ENCODE results near the gene CTNNBL1. TPM values are rescaled to one million over a fixed set of nuclear protein-coding genes. Genes with fewer than 3 reads are reported as not detected.

Gene CTNNBL1
- total RNA-seq, 1 experiment from 2014 or later, result 203 TPM

DNA sequence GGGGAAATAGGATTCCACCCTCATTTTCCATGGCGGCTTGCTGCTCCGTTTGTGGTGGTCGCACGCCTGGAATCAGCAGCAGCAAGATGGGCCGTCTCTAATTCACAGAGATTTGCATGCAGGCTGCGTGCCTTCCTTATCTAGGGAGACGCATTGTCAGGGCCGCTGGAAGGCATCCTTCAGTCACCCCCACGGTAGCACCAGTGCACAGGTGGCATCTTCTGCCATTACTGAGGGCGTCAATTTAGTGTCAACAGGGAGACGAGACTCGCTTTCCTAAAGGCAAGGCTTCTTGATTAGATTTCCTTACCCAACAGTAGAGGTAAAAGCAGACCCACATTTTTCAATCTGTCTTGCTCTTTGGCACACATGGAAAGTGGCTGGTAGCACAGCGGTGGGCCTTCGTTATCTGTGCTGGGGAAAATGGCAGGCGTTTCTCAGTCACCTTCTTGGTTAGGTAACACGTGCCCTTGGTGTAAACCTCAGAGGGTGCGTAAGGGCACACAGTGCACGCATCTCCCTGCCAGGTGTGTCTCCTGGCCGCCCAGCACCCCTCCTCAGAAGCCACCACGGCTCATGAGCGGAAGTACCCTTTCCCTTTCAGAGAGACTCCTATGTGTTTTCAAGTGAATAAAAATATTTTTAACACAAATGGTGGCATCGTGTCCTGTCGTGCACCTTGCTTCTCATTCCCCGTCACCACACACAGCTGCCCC lies 181.8 kb downstream of the CTNNBL1 start:
- H3K4me1 ChIP-seq, result no peaks in the 10 kb centered on the region
- intact Hi-C loops (cut with micrococcal nuclease; ENCODE audit: unreplicated experiment), result no loop called here
- H3K27me3 ChIP-seq (replicated peaks; ENCODE audit: control insufficient read depth, insufficient read depth, low read length), result no peaks in the 10 kb centered on the region
- no peak overlapping the region for H3K4me3 ChIP-seq (ENCODE audit: low read depth, low read length)
- H3K9me3 Mint-ChIP-seq (ENCODE audit: unreplicated experiment), result no peaks in the 10 kb centered on the region
- H3K4me3 Mint-ChIP-seq (ENCODE audit: unreplicated experiment), result no peak overlapping the region
- no peaks in the 10 kb centered on the region for H3K4me1 Mint-ChIP-seq (ENCODE audit: low read depth, unreplicated experiment)
- H3K36me3 Mint-ChIP-seq (ENCODE audit: insufficient read depth, unreplicated experiment), result peaks cover 13% of the 10 kb centered on the region
- TF ChIP-seq, protein P1, sequence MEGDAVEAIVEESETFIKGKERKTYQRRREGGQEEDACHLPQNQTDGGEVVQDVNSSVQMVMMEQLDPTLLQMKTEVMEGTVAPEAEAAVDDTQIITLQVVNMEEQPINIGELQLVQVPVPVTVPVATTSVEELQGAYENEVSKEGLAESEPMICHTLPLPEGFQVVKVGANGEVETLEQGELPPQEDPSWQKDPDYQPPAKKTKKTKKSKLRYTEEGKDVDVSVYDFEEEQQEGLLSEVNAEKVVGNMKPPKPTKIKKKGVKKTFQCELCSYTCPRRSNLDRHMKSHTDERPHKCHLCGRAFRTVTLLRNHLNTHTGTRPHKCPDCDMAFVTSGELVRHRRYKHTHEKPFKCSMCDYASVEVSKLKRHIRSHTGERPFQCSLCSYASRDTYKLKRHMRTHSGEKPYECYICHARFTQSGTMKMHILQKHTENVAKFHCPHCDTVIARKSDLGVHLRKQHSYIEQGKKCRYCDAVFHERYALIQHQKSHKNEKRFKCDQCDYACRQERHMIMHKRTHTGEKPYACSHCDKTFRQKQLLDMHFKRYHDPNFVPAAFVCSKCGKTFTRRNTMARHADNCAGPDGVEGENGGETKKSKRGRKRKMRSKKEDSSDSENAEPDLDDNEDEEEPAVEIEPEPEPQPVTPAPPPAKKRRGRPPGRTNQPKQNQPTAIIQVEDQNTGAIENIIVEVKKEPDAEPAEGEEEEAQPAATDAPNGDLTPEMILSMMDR (IDR thresholded peaks at IDR 0.05; ENCODE audit: insufficient read depth in 1 of 2, low read depth in 1 of 2, low read length in 1 of 2, severe bottlenecking in 1 of 2, unreplicated experiment in 1 of 2), result no peak
- no peak for DNase-seq
- no peaks in the 10 kb centered on the region for H3K9me3 ChIP-seq
- H3K27me3 Mint-ChIP-seq (ENCODE audit: insufficient read depth, unreplicated experiment), result no peaks in the 10 kb centered on the region
- H3K36me3 ChIP-seq (ENCODE audit: control insufficient read depth, insufficient read depth, low read length), result peaks cover 7% of the 10 kb centered on the region; the same call in 1 of the 2 replicates
- ChIA-PET CTCF (interaction anchor here (1.1 kb wide), 1 partner anchor 117 kb away, joined by 7 read pairs; no protein-coding TSS in a partner anchor), POLR2A (no interaction called here)
- H3K27ac Mint-ChIP-seq (ENCODE audit: unreplicated experiment), result no peak overlapping the region
- no TSS peak for BruUV-seq (replicated peaks)

DNA sequence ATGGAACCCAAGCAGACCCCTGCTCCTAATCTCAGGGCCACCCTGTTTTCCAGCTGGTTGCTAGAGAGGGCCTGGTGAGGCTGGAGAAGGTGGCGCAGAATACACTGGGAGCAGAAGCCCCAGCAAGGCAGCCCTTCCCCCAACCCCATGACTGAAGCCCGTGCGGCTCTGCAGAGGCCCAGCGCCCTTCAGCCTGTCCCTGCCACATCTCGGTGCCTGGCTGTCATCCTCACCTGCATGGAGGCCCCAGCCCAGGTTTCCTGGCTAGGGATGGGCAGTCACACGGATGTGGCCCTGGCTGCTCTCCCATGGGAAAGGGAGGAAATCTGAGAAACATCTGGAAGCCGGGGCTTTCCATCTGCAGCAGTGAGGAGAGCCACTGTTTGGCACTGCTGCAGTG lies 183.0 kb downstream of the CTNNBL1 start:
- Histone ChIP-seq H3K4me1 (peaks cover 10% of the 10 kb centered on the region; the same call in 1 of the 2 replicates), H3K27me3 (replicated peaks; ENCODE audit: control insufficient read depth, insufficient read depth, low read length) (no peaks in the 10 kb centered on the region), H3K36me3 (ENCODE audit: control insufficient read depth, insufficient read depth, low read length) (peaks cover 7% of the 10 kb centered on the region; the same call in 1 of the 2 replicates), H3K4me3 (ENCODE audit: low read depth, low read length) (no peak overlapping the region), H3K9me3 (no peaks in the 10 kb centered on the region)
- no peak for DNase-seq
- intact Hi-C loops (cut with micrococcal nuclease; ENCODE audit: unreplicated experiment), result no loop called here
- peaks cover 8% of the 10 kb centered on the region for H3K36me3 Mint-ChIP-seq (ENCODE audit: insufficient read depth, unreplicated experiment)
- H3K27me3 Mint-ChIP-seq (ENCODE audit: insufficient read depth, unreplicated experiment), result no peaks in the 10 kb centered on the region
- TF ChIP-seq, protein P1 (IDR thresholded peaks at IDR 0.05; ENCODE audit: insufficient read depth in 1 of 2, low read depth in 1 of 2, low read length in 1 of 2, severe bottlenecking in 1 of 2, unreplicated experiment in 1 of 2), result no peak
- H3K27ac Mint-ChIP-seq (ENCODE audit: unreplicated experiment), result no peak overlapping the region
- CTCF ChIA-PET, result no interaction called here
- no peaks in the 10 kb centered on the region for H3K9me3 Mint-ChIP-seq (ENCODE audit: unreplicated experiment)
- BruUV-seq (replicated peaks), result no TSS peak
- H3K4me3 Mint-ChIP-seq (ENCODE audit: unreplicated experiment), result no peak overlapping the region
- POLR2A ChIA-PET, result no interaction called here
- no peaks in the 10 kb centered on the region for H3K4me1 Mint-ChIP-seq (ENCODE audit: low read depth, unreplicated experiment)

DNA sequence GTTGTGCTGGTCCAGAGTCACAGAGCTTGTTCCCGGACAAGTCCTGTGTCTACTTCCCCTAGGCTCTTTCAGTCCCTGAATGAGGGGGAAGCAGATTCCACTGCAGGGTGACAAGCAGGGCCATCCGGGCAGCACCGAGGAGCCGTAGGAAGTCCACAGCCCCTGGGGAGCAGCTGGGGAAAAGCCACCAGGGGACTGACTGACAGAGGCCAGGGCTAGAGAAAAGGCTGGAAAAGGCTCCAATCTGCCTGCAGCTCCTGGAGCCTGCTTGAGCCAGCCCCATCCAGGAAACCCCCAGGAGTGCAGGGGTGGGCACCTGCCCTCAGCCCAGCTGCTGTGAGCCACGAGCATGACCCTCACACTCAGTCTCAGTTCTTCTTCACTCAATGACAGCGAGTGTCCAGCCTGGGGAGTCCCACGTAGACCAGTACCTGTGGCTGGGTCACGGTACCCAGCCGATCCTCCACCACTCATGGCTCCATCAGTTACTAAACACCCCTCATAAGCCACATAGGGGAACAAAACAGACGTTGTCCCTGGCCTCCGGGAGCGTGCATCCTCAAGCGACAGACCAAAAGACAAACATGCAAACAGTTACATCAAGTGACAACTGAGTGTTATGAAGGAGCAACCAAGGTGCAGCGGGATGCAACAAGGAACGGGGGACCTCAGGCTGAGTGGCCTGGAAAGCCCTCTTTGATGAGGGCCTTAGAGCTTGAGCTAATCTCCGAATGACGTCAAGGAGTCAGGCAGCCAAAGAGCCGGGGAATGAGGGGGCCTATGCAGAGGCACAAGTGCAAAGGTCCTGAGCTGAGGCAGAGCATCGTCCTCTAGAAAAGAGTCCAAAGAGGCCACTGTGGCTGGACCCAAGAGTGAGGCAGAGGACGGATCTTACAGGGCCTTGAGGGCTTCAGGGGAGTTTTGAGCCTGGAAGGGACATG lies 184.3 kb downstream of the CTNNBL1 start:
- no peaks in the 10 kb centered on the region for H3K27me3 ChIP-seq (replicated peaks; ENCODE audit: control insufficient read depth, insufficient read depth, low read length)
- Mint-ChIP-seq H3K9me3 (ENCODE audit: unreplicated experiment) (no peaks in the 10 kb centered on the region), H3K4me1 (ENCODE audit: low read depth, unreplicated experiment) (no peaks in the 10 kb centered on the region), H3K27ac (ENCODE audit: unreplicated experiment) (no peak overlapping the region), H3K4me3 (ENCODE audit: unreplicated experiment) (no peak overlapping the region), H3K36me3 (ENCODE audit: insufficient read depth, unreplicated experiment) (peaks cover 8% of the 10 kb centered on the region), H3K27me3 (ENCODE audit: insufficient read depth, unreplicated experiment) (no peaks in the 10 kb centered on the region)
- H3K4me3 ChIP-seq (ENCODE audit: low read depth, low read length), result no peak overlapping the region
- no TSS peak for BruUV-seq (replicated peaks)
- ChIA-PET POLR2A (no interaction called here), CTCF (interaction anchor here (1.2 kb wide), 1 partner anchor 12 kb away, joined by 4 read pairs; no protein-coding TSS in a partner anchor)
- TF ChIP-seq, protein P1 (IDR thresholded peaks at IDR 0.05; ENCODE audit: insufficient read depth in 1 of 2, low read depth in 1 of 2, low read length in 1 of 2, severe bottlenecking in 1 of 2, unreplicated experiment in 1 of 2), result no peak
- peaks cover 5% of the 10 kb centered on the region; the same call in 1 of the 2 replicates for H3K36me3 ChIP-seq (ENCODE audit: control insufficient read depth, insufficient read depth, low read length)
- intact Hi-C loops (cut with micrococcal nuclease; ENCODE audit: unreplicated experiment), result no loop called here
- DNase-seq, result no peak
- no peaks in the 10 kb centered on the region for H3K9me3 ChIP-seq
- peaks cover 10% of the 10 kb centered on the region; the same call in 1 of the 2 replicates for H3K4me1 ChIP-seq
